HepG2 (cell line): ENCODE data around the gene DCUN1D3. TPM values are rescaled to one million over a fixed set of nuclear protein-coding genes. Genes with fewer than 3 reads are reported as not detected.

Experiments used
- CEBPG ChIP-seq: IDR thresholded peaks from 2 replicates; pipeline ENCODE4 v1.6.1; 2016
- EED ChIP-seq: sonication (generic); formaldehyde crosslinking; IDR thresholded peaks from 2 replicates; pipeline ENCODE4 v1.5.0; 2020; ENCODE audit warnings: mild to moderate bottlenecking, missing genetic modification reagents
- FOXA3 ChIP-seq: IDR thresholded peaks from 2 replicates; pipeline ENCODE4 v1.6.1; 2016; ENCODE audit warnings: missing genetic modification reagents, missing compliant biosample characterization
- GATA4 ChIP-seq: sonication (generic); IDR thresholded peaks from 2 replicates; pipeline ENCODE4 v1.6.1; 2016; ENCODE audit warnings: antibody characterized with exemption, low read depth, borderline replicate concordance
- NFATC3 ChIP-seq: sonication (generic); formaldehyde crosslinking; IDR thresholded peaks from 2 replicates; pipeline ENCODE4 v1.5.1; 2020; ENCODE audit warnings: mild to moderate bottlenecking, missing genetic modification reagents
- POLR2AphosphoS2 ChIP-seq: IDR thresholded peaks from 2 replicates; pipeline ENCODE4 v1.6.1; 2011; ENCODE audit warnings: low read depth, low read length, improper control_type of control experiment
- RAD21 ChIP-seq: fragments of 450-650 bp; formaldehyde crosslinking; IDR thresholded peaks from 2 replicates; pipeline ENCODE4 v1.5.0; 2020; ENCODE audit warnings: mild to moderate bottlenecking
- SIX1 ChIP-seq: sonication (generic); formaldehyde crosslinking; IDR thresholded peaks from 2 replicates; pipeline ENCODE4 v1.4.0; 2020; ENCODE audit warnings: missing genetic modification reagents, borderline replicate concordance
- ZNF431 ChIP-seq: sonication (generic); formaldehyde crosslinking; IDR thresholded peaks from 2 replicates; pipeline ENCODE4 v1.9.0; 2022; ENCODE audit warnings: missing genetic modification reagents, low read depth, mild to moderate bottlenecking, borderline replicate concordance
- ZNF556 ChIP-seq: sonication (generic); formaldehyde crosslinking; IDR thresholded peaks from 2 replicates; pipeline ENCODE4 v1.4.0; 2020; ENCODE audit warnings: mild to moderate bottlenecking, missing genetic modification reagents, borderline replicate concordance
- ZNF703 ChIP-seq: sonication (generic); formaldehyde crosslinking; IDR thresholded peaks from 2 replicates; pipeline ENCODE4 v1.5.1; 2020; ENCODE audit warnings: missing genetic modification reagents, mild to moderate bottlenecking, moderate library complexity, borderline replicate concordance
- ZNF768 ChIP-seq: sonication (generic); formaldehyde crosslinking; IDR thresholded peaks from 2 replicates; pipeline ENCODE4 v1.4.0; 2020; ENCODE audit warnings: missing genetic modification reagents
- ZNF792 ChIP-seq: IDR thresholded peaks from 2 replicates; pipeline ENCODE4 v1.6.1; 2016
- polyA plus RNA-seq, 8 experiments: library from polyadenylated mRNA; depleted of rRNA in 3 of 8; stranded (reverse) in 7 of 8; unstranded in 1 of 8; fragments of >200 nt; fragmentation: Illumina TruSeq in 4 of 8; extraction: Trizol in 4 of 8; gene quantifications; 2 replicates each; pipeline versions ENCODE4 v1.2.1 to v1.2.3, GENCODE V29; 2011 to 2016; ENCODE audit warnings: low read depth in 4 of 8, missing spikeins in 1 of 8, mixed read lengths in 1 of 8; ENCODE audit not compliant: insufficient read depth in 1 of 8
- total RNA-seq, 5 experiments: library from RNA; depleted of rRNA; stranded (reverse); fragments of >200 nt; fragmentation: Illumina TruSeq; extraction: Trizol; gene quantifications; 2 replicates each; pipeline ENCODE4 v1.2.3, GENCODE V29; 2016; ENCODE audit warnings: low read depth in 1 of 5
- TF ChIP-seq, protein P1 (sequence below): sonication (generic); formaldehyde crosslinking; IDR thresholded peaks from 2 replicates; pipeline ENCODE4 v1.5.0; 2020; ENCODE audit warnings: mild to moderate bottlenecking, missing genetic modification reagents
- TF ChIP-seq, protein P2 (sequence below): IDR thresholded peaks from 2 replicates; pipeline ENCODE4 v1.6.1; 2016; ENCODE audit warnings: control low read depth
- TF ChIP-seq, protein P3 (sequence below): sonication (generic); formaldehyde crosslinking; IDR thresholded peaks from 2 replicates; pipeline ENCODE4 v1.4.0; 2020; ENCODE audit warnings: mild to moderate bottlenecking, missing genetic modification reagents
- TF ChIP-seq, protein P4 (sequence below): sonication (generic); formaldehyde crosslinking; IDR thresholded peaks from 2 replicates; pipeline ENCODE4 v1.8.0; 2022; ENCODE audit warnings: missing genetic modification reagents, mild to moderate bottlenecking, inconsistent platforms, borderline replicate concordance
- TF ChIP-seq, protein P5 (sequence below), 2 experiments: fragments of 450-650 bp in 1 of 2; sonication (generic) in 1 of 2; formaldehyde crosslinking; IDR thresholded peaks; 2 replicates each; pipeline versions ENCODE4 v1.5.0 to v1.8.0; 2020 to 2022; ENCODE audit warnings: mild to moderate bottlenecking in 1 of 2, missing genetic modification reagents in 1 of 2

Gene DCUN1D3
- total and polyA plus RNA-seq, 2 of the 13 experiments (the other 11 are each of a cell fraction or from before 2014, with no cell fraction given), result 5.0 to 19.3 TPM

DNA sequence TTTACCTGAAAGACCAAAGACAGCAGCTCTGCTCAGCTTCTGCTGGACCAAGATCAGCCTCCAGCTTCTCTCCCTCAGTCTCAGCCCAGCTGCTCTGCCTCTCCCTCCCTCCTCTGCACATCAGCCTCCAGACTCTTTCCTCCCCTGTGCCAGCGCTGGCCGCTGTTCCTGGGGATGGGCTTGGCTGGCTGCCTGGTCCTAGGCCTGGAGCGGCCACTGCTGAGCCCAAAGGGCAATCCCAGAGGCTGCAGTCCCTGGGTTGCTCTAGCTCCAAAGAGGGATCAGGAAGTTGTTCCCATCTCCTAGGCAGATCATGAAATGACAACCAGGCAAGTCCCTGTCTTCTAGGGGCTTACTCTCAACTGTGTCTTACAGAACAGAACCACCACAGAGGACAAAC, 31.3 kb downstream of the DCUN1D3 start (continued):
- TF ChIP-seq, protein P1, sequence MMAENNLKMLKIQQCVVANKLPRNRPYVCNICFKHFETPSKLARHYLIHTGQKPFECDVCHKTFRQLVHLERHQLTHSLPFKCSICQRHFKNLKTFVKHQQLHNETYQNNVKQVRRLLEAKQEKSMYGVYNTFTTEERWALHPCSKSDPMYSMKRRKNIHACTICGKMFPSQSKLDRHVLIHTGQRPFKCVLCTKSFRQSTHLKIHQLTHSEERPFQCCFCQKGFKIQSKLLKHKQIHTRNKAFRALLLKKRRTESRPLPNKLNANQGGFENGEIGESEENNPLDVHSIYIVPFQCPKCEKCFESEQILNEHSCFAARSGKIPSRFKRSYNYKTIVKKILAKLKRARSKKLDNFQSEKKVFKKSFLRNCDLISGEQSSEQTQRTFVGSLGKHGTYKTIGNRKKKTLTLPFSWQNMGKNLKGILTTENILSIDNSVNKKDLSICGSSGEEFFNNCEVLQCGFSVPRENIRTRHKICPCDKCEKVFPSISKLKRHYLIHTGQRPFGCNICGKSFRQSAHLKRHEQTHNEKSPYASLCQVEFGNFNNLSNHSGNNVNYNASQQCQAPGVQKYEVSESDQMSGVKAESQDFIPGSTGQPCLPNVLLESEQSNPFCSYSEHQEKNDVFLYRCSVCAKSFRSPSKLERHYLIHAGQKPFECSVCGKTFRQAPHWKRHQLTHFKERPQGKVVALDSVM, result 0 out of 2 replicates have a peak, but pooled peaks have one; percentile 55
- TF ChIP-seq ZNF768, result peak; percentile 78; the same call in 1 of the 2 replicates
- TF ChIP-seq ZNF431 (CRISPR knock-in tag), result peak; percentile 20; the same call in 1 of the 2 replicates
- no peak for TF ChIP-seq EED (CRISPR knock-in tag)
- TF ChIP-seq, protein P2, sequence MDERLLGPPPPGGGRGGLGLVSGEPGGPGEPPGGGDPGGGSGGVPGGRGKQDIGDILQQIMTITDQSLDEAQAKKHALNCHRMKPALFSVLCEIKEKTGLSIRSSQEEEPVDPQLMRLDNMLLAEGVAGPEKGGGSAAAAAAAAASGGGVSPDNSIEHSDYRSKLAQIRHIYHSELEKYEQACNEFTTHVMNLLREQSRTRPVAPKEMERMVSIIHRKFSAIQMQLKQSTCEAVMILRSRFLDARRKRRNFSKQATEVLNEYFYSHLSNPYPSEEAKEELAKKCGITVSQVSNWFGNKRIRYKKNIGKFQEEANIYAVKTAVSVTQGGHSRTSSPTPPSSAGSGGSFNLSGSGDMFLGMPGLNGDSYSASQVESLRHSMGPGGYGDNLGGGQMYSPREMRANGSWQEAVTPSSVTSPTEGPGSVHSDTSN, result no peak
- no peak for TF ChIP-seq ZNF703 (CRISPR knock-in tag)
- TF ChIP-seq FOXA3 (CRISPR knock-in tag), result peak; percentile 16; the same call in 1 of the 2 replicates
- 0 out of 2 replicates have a peak, but pooled peaks have one; percentile 30 for TF ChIP-seq ZNF556
- no peak for TF ChIP-seq NFATC3 (CRISPR knock-in tag)
- TF ChIP-seq POLR2AphosphoS2, result no peak
- TF ChIP-seq SIX1 (CRISPR knock-in tag), result no peak
- TF ChIP-seq, protein P3, sequence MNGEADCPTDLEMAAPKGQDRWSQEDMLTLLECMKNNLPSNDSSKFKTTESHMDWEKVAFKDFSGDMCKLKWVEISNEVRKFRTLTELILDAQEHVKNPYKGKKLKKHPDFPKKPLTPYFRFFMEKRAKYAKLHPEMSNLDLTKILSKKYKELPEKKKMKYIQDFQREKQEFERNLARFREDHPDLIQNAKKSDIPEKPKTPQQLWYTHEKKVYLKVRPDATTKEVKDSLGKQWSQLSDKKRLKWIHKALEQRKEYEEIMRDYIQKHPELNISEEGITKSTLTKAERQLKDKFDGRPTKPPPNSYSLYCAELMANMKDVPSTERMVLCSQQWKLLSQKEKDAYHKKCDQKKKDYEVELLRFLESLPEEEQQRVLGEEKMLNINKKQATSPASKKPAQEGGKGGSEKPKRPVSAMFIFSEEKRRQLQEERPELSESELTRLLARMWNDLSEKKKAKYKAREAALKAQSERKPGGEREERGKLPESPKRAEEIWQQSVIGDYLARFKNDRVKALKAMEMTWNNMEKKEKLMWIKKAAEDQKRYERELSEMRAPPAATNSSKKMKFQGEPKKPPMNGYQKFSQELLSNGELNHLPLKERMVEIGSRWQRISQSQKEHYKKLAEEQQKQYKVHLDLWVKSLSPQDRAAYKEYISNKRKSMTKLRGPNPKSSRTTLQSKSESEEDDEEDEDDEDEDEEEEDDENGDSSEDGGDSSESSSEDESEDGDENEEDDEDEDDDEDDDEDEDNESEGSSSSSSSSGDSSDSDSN (CRISPR knock-in tag), result peak; percentile 72
- peak; percentile 72; the same call in 1 of the 2 replicates for TF ChIP-seq ZNF792 (CRISPR knock-in tag)
- TF ChIP-seq RAD21 (CRISPR knock-in tag), result peak; percentile 48; the same call in 1 of the 2 replicates
- TF ChIP-seq, protein P4, sequence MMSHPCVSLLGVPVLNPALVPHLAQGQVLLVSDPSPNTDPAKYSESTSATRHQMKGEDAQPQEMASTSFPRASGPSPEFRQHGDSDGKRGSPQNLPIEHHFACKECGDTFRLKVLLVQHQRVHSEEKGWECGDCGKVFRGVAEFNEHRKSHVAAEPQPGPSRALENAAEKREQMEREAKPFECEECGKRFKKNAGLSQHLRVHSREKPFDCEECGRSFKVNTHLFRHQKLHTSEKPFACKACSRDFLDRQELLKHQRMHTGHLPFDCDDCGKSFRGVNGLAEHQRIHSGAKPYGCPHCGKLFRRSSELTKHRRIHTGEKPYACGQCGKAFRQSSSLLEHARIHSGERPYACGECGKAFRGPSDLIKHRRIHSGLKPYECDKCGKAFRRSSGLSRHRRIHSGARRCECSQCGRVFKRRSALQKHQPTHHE, result no peak
- peak; percentile 16; the same call in 1 of the 2 replicates for TF ChIP-seq CEBPG (CRISPR knock-in tag)
- no peak for TF ChIP-seq GATA4
- TF ChIP-seq, protein P5, sequence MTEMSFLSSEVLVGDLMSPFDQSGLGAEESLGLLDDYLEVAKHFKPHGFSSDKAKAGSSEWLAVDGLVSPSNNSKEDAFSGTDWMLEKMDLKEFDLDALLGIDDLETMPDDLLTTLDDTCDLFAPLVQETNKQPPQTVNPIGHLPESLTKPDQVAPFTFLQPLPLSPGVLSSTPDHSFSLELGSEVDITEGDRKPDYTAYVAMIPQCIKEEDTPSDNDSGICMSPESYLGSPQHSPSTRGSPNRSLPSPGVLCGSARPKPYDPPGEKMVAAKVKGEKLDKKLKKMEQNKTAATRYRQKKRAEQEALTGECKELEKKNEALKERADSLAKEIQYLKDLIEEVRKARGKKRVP (CRISPR knock-in tag; IDR thresholded peaks at IDR 0.05), result no peak
